KOPT-K1 (cell line): ENCODE data around the gene PLCG2.

Source experiments
- H3K27ac ChIP-seq: fragments of 200-600 bp; sonication (generic); 2 replicates; pipeline ENCODE4 v1.5.1; 2016; ENCODE audit warnings: antibody characterized with exemption, mild to moderate bottlenecking, low read depth, low read length; ENCODE audit not compliant: poor library complexity, severe bottlenecking
- H3K36me3 ChIP-seq: fragments of 200-600 bp; sonication (generic); 2 replicates; pipeline ENCODE4 v1.5.1; 2017; ENCODE audit warnings: antibody characterized with exemption, mild to moderate bottlenecking, low read length, moderate library complexity; ENCODE audit not compliant: insufficient read depth
- H3K9me3 ChIP-seq: fragments of 200-600 bp; sonication (generic); 2 replicates; pipeline ENCODE4 v1.5.1; 2017; ENCODE audit warnings: antibody characterized with exemption, low read length, mild to moderate bottlenecking; ENCODE audit not compliant: insufficient read depth, poor library complexity, severe bottlenecking

Gene PLCG2

DNA sequence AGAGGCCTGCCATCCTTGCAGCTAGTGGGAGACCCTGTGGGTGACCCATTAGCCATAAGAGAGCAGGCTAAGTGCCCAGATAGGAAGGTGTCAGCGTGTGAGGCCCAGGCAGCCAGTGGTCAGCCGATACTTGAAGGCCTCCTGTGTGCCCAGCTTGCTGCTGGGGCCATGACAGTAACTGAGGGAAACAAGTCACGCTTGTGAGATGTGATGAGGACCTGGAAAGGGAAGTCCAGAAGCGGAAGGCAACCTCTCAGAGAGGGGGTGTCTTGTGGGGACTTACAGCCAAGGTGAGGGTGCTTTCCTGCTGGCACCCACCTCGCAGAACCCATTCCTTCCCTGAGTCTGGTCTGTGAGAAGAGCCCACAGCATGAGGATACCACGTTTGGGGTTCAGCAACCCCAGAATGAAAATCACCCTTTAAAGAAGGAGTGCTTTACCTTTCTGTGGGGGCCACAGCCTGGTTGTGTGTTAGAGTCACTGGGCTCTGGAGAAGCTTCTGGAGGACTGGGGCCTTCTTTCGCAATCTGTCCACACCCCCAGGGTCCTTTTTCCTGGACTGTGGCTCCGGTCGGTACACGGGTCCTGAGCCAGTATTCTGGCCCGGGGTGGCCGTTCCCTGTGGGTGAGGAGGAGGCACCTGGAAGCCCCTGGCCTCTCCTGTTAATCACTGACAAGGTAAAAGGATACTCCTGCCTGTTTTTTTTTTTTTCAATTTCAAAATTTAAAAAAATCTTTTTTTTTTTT lies 53.9 kb downstream of the PLCG2 start:
- H3K27ac ChIP-seq, result no peak overlapping the region
- H3K36me3 ChIP-seq, result no peaks in the 10 kb centered on the region
- no peaks in the 10 kb centered on the region for H3K9me3 ChIP-seq

DNA sequence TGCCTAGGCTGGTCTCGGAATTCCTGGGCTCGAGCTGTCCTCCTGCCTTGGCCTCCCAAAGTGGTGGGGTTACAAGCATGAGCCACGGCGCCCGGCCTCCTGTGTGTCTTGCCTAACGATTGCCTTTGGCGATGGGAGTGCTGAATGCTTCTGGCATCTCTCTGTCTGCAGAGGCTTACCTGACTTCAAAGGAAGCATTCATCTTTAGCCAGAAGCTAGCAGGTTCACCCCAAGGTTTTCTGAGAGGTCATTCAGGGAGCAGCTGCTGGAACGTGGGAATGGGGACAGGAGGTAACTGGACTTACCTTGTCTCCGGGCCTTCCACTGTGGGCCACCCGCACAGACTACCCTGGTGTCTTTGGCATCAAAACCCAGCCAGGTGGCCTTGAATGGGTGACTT lies 54.7 kb downstream of the PLCG2 start:
- H3K9me3 ChIP-seq, result no peaks in the 10 kb centered on the region
- no peak overlapping the region for H3K27ac ChIP-seq
- no peaks in the 10 kb centered on the region for H3K36me3 ChIP-seq

GRCh38 chr16:81834868-81835267 lies 55.8 kb downstream of the PLCG2 start:
- Histone ChIP-seq H3K9me3 (no peaks in the 10 kb centered on the region), H3K27ac (no peak overlapping the region), H3K36me3 (no peaks in the 10 kb centered on the region)

- H3K9me3 ChIP-seq, result no peaks in the 10 kb centered on the region
- no peak overlapping the region for H3K27ac ChIP-seq
- H3K36me3 ChIP-seq, result no peaks in the 10 kb centered on the region
Observed at GRCh38 chr16:81836279-81837054, 57.4 kb downstream of the PLCG2 start.

DNA sequence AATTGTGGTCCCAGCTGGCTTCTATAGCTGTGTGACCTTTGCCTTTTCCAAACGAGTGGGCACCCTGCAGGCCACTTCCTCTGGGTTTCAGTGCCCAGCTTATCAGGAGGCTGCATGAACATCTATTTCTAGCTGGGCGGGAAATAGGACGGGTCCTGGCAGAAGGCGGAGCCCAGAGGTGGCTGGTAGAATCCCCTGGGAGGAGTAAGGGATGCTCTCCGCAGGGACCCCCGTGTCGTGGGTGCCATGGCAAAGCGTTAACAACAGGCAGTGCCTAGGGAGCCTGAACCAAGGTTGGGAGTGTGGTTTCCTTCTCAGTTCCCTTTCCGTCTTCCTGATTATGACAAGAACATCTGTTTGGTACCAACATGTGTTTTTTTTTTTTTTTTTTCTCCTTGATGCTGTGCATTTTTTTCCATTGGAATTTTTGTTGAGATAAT lies 58.2 kb downstream of the PLCG2 start:
- Histone ChIP-seq H3K27ac (no peak overlapping the region), H3K36me3 (no peaks in the 10 kb centered on the region), H3K9me3 (no peaks in the 10 kb centered on the region)

DNA sequence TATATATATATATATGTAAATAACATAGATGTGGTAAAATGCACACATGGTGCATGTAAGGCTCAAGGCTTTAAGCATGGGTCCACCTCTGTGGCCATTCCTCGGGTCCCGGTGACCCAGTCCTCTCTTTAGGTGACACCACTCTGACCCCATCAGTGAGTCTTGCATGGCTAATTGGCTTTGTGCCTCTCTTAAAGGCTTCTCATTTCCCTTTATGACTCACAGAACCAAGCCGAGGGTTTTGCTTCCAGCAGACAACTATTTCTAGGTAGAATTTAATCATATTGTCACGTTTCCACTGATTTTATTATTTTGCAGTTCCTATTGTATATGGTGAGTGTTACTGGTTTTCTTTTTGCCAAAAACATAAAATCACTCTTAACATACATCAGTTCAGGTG lies 59.7 kb downstream of the PLCG2 start:
- H3K27ac ChIP-seq, result no peak overlapping the region
- H3K9me3 ChIP-seq, result no peaks in the 10 kb centered on the region
- no peaks in the 10 kb centered on the region for H3K36me3 ChIP-seq

GRCh38 chr16:81841722-81842121 lies 62.6 kb downstream of the PLCG2 start:
- H3K36me3 ChIP-seq, result no peaks in the 10 kb centered on the region
- no peaks in the 10 kb centered on the region for H3K9me3 ChIP-seq
- no peak overlapping the region for H3K27ac ChIP-seq

DNA sequence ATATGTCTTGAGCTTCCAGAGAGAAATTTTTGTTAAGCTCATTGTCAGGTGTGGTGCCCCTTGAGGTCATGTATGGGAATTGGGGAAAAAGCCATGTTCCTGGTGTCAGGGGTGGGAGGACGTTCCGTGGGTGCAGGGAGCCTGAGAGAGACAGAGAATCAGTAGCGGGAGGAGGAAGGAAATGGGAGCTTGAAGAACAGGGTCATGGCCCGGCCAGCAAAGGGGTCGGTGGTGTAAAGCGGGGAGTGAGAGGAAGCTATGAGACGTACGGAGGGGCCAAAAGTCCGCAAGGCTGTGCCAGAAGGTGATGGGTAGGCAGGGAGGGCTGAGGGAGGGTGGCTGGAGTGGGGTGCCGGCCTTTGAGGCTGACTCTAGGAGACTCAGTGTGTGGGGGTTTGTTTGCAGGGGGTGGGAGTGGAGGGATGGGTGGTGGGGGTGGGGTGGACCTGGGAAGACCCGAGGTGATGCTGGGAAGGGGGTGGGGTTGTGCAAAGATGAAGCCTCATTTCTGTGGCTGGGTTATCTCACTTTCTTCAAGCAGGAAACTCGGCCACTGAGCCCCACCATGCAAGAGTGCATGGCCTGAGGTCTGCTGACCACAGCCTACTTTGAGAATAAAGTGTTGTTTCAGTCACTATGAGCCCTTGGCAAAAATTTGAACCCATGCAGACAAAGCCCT lies 63.6 kb downstream of the PLCG2 start:
- H3K27ac ChIP-seq, result no peak overlapping the region
- H3K9me3 ChIP-seq, result no peaks in the 10 kb centered on the region
- H3K36me3 ChIP-seq, result no peaks in the 10 kb centered on the region

GRCh38 chr16:81843243-81843582 lies 64.1 kb downstream of the PLCG2 start:
- H3K27ac ChIP-seq, result no peak overlapping the region
- no peaks in the 10 kb centered on the region for H3K36me3 ChIP-seq
- H3K9me3 ChIP-seq, result no peaks in the 10 kb centered on the region

DNA sequence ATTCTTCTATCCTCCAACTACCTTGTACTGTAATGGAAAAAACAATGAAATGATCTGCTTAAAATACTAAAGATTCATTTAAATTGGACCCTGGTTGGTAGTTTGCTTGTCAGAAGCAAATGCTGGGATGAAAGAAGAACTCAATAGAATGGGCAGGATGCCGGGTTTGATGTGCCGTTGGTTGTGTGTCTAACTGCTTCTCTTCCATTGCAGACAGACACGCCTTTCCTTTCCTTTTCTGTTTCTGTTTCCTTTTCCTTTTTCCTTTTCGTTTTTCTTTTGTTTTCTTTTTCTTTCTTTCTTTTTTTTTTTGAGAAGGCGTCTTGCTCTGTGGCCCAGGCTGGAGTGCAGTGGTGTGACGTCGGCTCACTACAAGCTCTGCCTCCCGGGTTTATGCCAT lies 64.6 kb downstream of the PLCG2 start:
- Histone ChIP-seq H3K27ac (no peak overlapping the region), H3K9me3 (no peaks in the 10 kb centered on the region), H3K36me3 (no peaks in the 10 kb centered on the region)

DNA sequence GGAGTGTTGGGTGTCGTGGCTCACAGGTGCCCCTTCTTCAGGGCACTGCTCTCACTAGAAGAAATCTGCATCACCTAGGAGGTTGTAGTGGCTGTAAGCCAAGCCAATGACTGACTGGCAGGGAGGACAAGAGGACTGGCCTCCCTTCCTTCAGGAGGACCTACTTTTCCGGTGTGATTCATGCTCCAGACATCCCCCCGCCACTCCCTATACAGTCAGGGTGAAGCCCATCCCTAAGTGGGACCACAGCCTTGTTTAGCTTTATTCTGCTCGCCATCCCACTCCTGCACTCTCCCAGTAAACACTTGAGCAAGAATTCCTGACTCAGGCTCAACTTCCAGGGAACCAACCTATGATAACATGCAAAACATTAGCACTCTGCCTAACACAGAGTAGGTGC lies 67.0 kb downstream of the PLCG2 start:
- Histone ChIP-seq H3K27ac (no peak overlapping the region), H3K9me3 (no peaks in the 10 kb centered on the region), H3K36me3 (no peaks in the 10 kb centered on the region)

GRCh38 chr16:81848306-81848853 lies 69.3 kb downstream of the PLCG2 start:
- Histone ChIP-seq H3K9me3 (no peaks in the 10 kb centered on the region), H3K36me3 (no peaks in the 10 kb centered on the region), H3K27ac (no peak overlapping the region)

- H3K36me3 ChIP-seq, result no peaks in the 10 kb centered on the region
Observed at GRCh38 chr16:81850197-81850944, 71.3 kb downstream of the PLCG2 start.

DNA sequence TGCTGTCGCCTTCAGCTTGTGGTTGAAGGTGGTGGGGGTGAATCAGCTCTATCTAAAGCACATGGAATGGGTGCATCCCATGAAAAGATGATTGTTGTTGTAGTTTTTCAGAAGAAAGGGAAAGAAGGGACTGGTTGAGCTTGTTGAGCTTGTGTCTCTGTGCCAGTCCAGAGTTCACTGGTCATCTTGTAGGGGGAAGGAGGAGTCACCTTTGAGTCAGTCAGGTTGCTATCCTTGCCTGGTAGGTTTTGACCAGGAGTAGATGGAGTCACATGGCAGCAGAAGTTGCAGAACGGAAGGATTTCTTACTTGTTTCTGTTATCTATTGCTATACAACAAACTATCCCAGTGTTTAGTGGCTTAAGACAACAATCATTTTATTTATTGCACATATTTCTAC lies 73.3 kb downstream of the PLCG2 start:
- Histone ChIP-seq H3K9me3 (no peaks in the 10 kb centered on the region), H3K27ac (no peak overlapping the region), H3K36me3 (no peaks in the 10 kb centered on the region)

More at GRCh38 chr16:81850197-81850944, 71.3 kb downstream of the PLCG2 start:
- Histone ChIP-seq H3K9me3 (no peaks in the 10 kb centered on the region), H3K27ac (no peak overlapping the region)
